GM10847 (cell line): ENCODE measurements around the gene EYA2.

Experiments
- POLR2A ChIP-seq: IDR thresholded peaks from 2 replicates; pipeline ENCODE4 v1.6.1; 2011; ENCODE audit not compliant: insufficient read length; ENCODE audit errors: extremely low read depth

The EYA2 gene

DNA sequence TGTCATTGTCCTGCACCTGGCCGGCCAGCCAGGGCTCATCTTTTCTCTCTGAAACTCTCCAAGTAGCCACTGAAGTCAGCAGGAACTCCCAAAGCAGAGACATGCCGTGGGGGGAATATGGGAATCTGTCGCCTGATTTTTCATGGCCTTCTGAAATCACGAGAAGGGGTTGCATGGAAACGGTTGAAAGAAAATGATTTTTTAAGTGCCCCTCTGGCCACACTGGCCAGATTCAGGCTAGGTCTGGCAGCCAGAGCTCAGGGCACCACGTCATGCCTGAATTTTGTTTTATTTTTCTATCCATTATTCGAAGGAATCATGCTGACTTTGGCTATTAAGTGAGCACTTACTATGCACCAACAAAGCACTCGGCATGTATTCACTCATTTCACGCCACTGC, 65.2 kb downstream of the EYA2 start:
- TF ChIP-seq POLR2A = no peak

- TF ChIP-seq POLR2A = no peak
Observed at GRCh38 chr20:46960536-46960935, 65.9 kb downstream of the EYA2 start.

DNA sequence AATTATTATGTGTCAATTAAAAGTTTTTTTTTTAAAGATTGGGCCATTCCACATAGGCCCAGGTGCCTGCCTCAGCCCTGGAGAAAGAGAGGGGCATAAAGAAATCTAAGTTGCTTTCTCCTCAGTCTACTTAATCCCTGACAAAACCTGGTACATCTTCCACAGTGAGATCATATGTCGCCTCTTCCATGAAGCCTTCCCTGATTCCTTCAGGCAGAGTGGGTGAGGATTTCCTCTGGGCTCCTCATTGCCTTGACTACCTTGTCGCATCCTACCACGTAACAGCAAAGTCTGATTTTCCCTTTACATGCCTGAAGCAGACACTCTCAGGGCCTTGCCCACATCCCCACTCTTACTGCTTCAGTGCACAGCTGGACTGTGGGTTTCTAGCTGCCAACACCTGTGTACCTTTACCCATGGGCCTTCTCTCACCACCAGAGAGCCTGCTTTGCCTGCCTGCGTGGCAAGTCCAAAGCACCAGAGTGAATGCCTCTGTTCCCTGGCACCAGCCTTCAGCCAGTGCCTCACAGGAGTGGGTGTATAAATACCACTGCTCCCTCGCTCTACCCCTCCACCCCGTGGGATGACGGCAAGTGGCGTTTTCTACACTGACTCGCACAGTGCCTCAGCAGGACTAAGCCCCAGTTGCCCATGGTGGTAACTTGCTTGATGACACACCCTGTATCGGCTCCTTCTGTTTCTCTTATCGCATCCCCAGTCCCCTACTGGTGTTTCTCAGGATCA, 68.0 kb downstream of the EYA2 start:
- TF ChIP-seq POLR2A = no peak

- no peak for TF ChIP-seq POLR2A
Observed at GRCh38 chr20:46963196-46963529, 68.5 kb downstream of the EYA2 start.

DNA sequence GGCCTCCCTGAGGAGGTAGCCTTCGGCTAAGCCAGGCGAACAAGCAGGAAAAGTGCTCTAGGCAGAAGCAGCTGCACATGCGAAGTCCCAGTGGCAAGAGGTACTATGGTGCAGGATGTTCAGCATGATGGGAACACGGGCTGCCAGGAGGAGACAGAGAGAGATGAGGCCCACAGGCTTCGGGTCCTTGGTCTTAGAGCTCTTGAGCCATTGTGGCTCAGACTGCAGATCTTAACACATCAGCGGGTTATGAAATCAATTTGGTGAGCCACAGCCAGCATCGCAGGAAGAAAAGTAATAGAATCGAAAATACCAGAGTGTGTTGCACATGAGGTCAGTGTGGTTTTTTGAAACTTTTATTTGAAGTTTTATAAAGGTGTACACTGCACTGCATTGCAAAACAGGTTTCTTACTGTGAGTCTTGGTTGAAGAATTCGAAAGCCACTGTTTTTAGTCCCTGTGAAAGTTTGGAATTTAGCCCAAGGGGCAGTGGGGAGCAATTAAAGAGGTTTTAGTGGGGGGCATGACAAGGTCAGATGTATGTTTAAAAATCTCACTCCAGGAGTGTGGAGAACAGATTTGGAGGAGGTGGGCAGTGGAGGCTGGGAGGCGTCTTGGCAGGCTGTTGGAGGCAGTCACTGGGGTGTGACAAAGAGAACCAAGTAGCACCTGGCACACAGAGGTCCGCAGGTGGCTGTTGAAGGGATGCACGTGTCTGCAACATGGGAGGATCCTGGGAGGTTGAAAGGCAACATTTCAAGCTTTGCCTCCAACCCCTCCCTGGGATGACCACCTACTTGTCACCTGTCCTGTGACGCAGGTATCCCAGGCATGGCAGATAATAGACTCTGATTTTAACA, 69.3 kb downstream of the EYA2 start:
- TF ChIP-seq POLR2A = no peak

GRCh38 chr20:46964618-46965455, 70.2 kb downstream of the EYA2 start:
- TF ChIP-seq POLR2A = no peak

- TF ChIP-seq POLR2A = no peak
Observed at GRCh38 chr20:46965477-46965876, 70.8 kb downstream of the EYA2 start.

GRCh38 chr20:46967646-46968045, 73.0 kb downstream of the EYA2 start:
- TF ChIP-seq POLR2A = no peak

DNA sequence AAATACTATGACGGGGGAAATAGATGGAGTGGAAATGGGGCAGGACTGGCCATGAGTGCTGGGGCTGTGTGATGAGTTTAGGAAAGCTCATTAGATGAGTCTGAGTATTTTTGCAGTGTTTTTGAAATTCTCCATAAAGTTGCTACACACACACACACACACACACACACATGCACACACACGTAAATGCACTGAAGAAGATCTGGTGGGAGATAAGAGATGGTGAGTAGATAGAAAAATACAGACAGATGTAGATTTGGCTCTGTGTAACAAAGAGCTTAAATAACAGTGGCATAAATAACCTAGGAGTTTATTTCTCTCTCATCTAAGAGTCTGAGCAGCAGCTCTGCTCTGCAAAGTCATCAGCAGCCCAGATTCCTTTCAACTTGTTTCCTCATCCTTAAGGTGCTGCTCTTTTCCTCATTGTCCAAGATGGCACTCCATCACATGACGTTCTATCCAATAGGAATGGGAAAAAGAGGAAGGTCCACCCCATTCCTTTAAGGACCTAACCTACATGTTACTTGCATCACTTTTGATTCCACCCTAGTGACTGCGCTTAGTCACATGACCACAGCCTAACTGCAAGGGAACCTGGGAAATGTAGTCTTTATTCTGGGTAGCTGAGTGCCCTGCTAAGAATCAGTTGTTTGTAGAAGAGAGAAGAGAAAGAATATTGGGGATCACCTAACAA, 76.4 kb downstream of the EYA2 start:
- no peak for TF ChIP-seq POLR2A

- no peak for TF ChIP-seq POLR2A
Observed at GRCh38 chr20:46973766-46974165, 79.1 kb downstream of the EYA2 start.

DNA sequence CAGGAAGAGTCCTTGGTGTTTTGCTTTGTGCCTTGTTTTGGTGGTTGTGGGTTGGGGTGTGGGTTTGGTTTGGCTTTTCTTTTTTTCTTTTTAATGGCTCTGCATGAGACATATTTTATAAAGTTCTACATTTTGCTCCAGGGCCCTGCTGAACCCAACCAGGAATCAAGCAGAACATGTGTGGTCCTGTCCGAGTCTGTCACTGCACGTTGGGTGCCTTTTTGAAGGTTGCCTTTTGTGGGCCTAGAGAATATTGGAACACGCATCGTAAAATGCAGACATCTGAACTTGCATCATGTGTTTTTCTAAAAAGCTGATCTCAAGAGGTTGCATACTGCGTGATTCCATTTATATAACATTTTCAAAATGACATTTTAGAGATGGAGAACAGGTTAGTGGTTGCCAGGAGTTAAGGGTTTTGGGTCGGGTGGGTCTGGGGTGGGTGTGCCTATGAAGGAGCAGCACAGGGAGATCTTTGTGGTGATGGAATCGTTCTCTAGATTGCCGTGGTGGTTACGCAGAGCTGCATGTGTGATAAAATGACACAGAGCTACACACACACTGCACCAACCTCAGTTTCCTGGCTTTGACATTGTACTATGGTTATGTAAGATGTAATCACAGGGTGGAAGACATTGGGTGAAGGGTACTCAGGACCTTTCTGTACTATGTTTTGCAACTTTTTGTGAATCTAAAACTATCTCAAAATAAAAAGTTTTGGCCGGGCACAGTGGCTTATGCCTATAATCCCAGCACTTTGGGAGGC, 80.2 kb downstream of the EYA2 start:
- TF ChIP-seq POLR2A = no peak

DNA sequence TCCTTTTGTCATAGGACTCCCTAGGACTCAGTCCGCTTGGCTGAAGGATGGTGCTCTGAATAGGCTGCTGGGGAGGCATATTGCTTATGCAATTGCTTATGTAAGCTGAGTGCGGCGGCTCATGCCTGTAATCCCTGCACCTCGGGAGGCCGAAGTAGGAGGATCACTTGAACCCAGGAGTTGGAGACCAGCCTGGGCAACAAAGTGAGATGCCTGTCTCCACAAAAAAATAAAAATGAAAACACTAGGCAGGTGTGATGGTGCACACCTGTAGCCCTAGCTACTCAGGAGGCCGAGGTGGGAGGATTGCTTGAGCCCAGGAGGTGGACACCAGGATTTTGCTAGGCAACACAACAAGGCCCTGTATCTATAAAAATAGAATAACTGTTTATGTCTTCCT, 81.3 kb downstream of the EYA2 start:
- no peak for TF ChIP-seq POLR2A

- TF ChIP-seq POLR2A = no peak
Observed at GRCh38 chr20:46977204-46977603, 82.6 kb downstream of the EYA2 start.

DNA sequence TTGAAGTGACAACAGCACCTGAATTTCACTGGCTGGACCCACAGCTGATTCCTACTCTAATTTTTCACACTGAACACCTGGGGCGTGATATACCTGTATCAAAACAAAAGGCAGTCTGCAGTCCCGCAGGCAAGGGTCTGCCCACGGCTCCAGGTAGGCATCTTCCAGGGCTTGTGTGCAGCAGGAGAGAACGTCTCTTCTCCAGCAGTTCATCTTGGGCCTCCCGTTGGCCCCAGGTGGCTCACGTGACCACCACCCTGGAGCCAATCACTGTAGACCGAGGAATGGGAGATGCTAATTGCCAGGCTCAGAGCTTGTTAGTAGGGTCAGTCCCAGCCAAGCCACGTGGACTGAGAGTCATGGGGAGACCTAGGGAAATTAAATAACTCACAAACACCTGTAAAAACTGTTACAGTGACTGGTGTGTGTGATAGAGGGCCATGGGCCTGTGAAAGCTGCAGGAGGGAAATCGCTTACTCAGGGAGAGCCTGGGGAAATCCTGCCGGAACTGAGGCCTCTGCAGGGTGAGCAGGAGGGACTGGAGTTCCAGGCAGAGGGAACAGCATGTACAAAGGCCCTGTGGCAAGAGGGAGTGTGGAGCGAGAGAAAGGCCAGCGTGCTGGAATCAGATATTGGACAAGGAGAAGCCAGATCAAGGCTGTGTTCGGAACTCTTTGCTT, 83.4 kb downstream of the EYA2 start:
- TF ChIP-seq POLR2A = no peak
